ENCODE data around the gene CLASP1.

Gene CLASP1

DNA sequence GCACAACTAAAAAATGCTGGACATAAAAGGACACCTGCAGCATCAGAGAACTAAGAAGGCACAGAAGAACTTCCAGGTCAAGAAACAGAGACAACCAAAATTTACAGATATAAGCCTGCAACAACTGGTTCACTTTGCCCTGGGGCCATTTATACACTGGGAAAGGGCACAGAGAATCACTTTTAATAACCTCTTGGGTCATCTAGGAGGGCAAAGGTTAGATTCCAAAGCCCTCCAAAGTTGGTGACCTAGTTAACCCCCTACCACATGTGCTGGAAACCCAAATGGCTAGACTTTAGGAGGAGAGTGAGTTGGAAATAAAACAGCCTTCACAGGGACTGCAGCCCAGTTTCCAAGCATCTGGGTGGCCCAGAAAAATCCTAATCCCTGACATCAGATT is 115.3 kb downstream of the CLASP1 start:
- no peak for DNase-seq

DNA sequence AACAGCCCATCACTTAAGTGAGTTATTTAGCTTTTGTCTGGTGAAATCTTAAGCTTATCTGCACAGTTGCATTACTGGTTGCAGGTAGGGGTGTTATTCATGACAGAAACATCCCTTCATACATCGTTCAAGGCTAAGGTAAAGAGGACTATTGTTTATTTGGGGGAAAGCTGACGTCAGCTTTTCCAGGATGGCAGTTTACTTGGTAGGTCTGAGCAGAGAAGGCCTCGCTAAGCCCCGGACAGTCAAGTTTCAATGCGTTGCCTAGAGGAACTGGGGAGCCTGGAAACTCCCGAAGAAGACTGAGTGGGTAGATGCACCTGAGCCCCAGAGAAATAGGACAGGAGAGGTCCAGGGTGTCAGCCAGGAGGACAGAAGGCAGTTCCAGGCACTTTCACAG is 116.4 kb downstream of the CLASP1 start:
- DNase-seq: peak; percentile 90

DNA sequence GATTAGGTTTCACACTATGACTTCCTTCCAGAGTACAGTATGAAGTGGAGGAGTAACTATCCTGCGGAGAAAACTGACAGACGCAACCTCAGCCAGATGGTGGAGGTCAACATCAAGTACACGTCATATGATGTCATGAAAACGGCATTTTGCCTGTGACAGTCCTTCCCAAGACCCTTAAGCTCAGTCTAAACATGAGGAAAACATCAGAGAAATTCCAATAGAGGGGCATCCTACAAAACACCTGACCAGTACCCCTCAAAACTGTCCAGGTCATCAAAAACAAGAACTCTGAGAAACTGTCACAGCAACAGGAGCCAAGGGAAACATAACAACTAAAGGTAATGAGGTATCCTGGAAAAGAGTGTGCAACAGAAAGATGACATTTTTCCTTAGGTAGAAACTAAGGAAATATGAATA is 116.9 kb downstream of the CLASP1 start:
- peak; percentile 15 for DNase-seq

DNA sequence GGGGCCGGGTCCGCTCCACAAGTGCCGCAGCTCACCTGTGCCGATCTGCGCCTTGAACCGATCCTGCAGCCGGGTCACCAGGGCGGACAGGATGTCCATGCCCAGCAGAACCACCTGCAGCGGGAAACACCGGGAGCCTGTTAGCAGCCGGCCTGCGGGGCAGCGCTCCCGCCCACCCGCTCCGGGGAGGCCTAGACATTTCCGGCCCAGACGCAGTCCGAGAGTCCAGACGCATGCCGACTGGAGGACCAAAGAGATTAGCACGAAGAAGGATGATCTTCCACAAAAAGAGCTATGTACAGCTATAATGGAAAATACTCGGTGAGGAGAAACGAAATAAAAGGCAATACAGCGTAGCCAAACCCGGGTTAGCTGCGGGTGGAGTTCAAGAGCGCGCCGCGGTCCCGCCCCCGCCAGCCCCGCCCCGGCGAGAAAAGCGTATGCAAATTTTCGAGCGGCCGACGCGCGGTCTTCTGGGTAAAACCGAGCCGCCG is 119.0 kb downstream of the CLASP1 start:
- peak; percentile 86 for DNase-seq

DNA sequence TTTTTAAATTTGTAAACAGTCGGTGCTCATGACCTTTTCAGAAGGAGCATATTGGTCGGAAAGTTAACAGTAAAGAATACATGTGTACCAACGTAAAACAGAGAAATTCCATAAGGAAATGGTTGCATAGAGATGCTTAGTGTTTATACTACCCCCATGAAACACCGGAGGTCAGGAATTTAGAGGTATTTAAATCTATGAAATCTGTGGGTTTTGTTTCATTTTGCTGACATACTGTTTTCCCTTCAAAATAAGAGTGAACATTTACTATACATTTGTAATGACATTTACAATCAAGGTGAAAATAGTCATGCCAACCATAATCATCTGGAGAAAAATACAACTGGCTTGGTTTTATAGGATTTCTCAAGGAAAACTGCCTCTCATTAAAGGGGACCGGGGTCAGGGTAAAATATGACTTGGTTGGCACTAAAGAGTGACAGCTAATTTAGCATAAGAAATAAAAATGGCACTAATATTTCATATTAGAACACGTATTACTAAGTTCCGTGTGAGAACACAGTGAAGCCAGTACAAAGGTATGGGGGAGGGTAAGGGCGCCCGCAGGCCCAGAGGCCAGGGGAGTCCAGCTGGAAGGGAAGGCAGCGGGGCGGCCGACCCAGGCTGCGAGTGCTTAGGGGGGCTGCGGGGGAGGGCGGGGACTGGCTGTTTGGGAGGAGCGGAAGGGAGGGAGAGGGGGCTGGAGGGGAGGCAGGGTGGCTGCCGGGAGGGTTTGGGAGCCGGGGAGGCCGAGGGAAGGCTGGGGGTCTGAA is 119.6 kb downstream of the CLASP1 start:
- DNase-seq: peak; percentile 61

DNA sequence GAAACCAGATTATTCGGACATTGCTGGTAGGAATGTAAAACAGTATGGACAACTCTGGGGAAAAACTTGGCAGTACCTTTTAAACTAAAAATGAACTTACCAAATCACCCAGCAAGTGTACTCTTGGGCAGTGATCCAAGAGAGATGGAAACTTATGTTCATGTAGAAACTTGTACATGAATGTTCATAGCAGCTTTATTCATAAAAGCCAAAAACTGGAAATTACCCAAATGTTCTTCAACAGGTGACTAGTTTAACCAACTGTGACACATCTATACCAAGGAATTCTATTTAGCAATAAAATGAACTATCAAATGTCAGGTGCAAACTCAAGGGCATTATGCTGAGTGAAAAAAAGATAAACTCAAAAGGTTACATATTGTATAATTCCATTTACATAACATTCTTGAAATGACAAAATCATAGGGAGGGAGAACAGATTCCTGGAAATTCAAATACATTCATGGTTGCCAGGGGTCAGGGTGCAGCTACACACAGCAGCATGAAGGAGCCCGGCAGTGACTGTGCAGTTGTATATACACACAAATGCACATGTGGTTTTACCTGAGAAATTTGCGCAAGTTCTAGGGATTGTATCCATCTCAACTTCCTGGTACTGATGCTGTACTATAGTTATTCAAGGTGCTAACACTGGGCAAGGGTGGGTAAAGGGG is 122.1 kb downstream of the CLASP1 start:
- DNase-seq: no peak

DNA sequence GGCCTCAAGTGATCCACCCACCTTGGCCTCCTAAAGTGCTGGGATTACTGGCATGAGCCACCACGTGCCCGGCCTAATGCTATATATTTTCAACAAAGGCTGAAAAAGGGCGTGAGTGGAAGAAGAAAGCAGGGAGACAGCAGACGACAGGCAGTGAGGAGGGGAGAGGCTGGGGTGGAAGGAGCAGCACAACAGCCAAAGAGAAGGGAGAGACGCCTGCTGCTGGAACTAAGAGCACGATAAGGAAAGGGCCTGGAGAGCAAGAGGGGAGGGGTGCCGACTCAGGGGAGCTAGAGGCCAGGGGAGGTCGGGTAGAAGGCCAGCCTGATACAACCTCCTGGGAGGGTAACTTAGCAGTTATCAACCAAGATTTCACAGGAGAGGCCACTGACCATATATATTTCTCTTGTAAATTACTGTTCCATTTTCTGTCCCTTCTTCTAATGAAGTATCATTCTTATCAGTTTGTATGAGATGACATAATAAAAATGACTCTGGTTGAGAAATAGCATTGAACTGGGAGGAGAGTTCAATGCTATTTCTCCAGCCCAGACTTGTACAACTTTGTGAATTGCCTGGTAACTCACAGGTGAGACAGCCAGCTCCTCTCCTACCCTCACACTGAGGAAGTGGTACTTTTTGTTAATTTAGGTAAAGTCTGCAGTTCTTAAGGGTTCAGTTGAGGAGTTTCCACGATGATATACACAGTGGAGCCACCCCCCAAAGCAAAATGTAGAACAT is 124.4 kb downstream of the CLASP1 start:
- no peak for DNase-seq

GRCh38 chr2:121521359-121521758 is 127.9 kb downstream of the CLASP1 start:
- no peak for DNase-seq

- no peak for DNase-seq
Measured at GRCh38 chr2:121520641-121520994, 128.6 kb downstream of the CLASP1 start.

DNA sequence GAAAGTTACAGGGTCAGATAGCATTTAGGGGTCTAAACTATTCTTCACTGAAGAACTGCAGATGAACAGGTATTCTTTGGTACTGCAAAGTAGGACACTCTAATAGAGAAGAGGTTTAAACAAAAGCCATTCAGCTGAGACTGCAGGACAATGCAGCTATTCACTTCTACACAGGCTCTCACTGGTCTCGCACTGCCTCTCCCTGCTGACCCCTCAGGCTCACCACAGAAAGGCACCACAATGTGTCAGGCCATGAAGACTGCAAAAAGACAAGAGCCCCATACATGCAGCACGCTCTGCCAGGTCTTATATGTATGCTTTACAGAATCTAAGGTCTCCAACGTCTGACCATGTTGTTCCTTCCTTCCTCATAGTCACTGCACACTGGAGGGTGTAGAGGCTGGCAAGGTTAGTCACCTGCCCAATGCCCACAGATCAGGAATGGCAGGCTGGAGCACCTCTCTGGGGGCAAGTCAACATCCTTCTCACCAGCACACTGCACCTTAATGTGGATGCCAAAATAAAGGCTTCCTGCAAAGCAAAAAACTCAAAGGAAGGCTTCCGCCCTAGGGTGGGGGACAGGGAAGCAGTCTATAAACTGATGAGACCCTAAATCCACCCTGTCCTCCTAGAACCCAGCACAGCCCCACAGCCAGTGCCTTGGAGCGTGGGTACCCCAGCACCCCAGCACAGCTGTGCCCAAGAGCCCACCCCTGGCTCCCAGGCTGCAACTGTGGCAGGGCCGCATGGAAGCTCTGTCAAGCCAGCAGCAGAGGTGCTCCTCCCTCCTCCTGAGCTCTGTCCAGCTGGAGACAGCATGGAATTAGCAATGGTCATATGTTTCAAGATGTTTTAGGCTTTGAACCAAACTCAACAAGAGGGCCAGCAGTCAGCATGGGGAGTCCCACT is 129.3 kb downstream of the CLASP1 start:
- DNase-seq: no peak

- no peak for DNase-seq
Measured at GRCh38 chr2:121519153-121519552, 130.1 kb downstream of the CLASP1 start.

DNA sequence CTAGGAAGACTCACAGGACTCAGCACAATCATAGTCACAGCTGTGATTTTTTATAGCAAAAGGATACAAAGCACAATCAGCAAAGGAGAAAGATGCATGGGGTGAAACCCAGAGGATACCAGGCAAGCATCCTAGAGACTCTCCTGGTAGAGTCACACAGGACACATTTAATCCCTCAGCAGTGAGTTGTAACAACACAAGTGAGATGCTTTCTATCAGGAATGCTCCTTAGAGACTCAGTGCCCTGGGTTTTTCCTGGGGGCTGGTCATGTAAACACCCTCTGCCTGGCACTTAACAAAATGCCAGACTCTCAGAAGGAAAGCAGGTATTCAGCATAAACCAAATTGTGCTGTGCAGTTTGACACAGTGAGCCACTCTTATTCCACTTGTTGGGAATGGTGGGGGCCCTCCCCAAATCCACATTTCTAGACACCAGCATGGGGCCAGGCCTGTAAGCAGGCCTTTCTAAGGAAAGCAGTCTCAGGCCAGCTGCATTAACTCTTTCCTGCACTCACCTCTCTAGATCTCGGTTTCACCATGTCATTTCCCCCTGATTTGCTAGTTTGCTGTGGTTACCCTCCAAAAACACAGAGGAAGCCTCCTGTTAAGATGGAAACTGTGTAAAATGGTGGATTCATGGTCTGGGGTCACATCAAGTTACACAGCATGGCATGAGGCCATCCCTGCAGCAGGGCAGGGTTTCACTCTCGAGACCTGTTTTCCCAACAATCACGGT is 135.5 kb downstream of the CLASP1 start:
- DNase-seq: no peak

GRCh38 chr2:121510857-121511256 is 138.4 kb downstream of the CLASP1 start:
- no peak for DNase-seq

DNA sequence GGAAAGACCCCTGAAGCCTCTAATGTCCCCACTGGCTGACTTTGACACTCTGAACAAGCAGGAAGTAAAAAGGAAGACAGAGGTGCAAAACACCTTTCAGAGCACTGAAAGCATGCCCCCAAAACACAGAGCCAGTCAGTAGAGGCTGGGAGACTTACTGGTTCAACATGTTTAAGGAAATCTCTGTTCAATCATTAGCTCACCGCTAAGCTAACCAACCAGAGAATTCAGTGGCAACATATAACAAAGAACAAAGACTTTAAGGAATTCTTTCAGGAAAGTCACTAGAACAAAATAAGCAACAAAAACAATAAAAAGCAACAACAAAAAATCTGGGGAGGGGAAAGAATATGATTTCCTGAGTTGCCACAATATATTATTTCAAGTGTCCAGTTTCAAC is 142.6 kb downstream of the CLASP1 start:
- no peak for DNase-seq

GRCh38 chr2:121505986-121506586 is 143.2 kb downstream of the CLASP1 start:
- DNase-seq: no peak

GRCh38 chr2:121505005-121505404 is 144.3 kb downstream of the CLASP1 start:
- DNase-seq: no peak

DNA sequence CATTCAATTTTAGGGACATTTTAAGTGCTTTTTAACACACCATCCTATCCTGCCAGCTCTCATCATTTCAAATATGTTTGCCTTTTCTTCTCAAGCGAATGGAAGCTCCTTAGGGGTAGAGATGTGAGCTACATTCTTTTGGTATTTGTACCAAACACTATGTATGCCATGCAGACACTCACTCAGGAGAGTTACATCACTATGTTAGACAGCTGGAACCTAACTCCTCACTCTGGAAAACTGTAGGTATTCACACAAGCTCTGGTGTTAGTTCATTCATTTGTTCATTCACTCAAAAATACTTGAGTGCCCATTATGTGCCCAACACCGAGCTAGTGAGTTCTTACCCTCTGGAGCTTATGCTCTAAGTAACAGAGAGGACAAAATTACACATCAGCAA is 144.9 kb downstream of the CLASP1 start:
- DNase-seq: no peak

DNA sequence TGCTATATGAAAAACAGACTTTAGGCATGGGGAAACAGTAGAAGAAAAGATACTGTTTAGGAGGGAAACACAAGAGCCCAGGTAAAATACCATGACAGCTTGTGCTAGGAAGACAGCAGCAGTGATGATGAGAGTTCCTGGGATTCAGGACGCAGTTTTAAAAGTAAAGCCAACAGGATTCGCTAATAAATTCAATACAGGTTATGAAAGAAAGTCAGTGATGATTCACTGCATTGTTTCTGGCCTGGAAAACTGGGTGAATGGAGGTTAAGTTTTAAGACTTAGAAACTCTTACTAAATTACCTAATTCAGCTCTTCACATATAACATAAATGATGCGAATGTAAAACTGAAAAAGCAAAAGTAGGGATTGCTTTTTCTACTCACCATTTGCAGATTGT is 146.5 kb downstream of the CLASP1 start:
- DNase-seq: no peak

DNA sequence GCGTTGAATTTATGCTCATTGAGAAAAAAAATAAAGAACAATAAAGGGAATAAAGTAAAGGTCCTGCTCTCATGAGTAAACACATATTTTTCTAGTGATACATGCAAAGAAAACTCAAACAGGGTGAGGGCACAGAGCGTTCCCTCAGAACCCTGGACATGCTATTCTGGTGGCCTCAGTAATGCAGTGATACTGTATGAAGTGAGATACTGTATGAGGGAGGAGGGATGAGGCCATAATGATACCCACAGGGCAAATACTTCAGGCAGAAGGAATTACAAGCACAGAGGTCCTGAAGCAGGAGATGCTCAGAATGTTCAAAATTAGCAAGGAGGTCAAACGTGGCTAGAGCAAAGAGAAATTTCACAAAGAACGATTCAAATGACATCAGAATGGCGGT is 147.0 kb downstream of the CLASP1 start:
- DNase-seq: no peak

GRCh38 chr2:121501554-121501953 is 147.7 kb downstream of the CLASP1 start:
- DNase-seq: no peak

DNA sequence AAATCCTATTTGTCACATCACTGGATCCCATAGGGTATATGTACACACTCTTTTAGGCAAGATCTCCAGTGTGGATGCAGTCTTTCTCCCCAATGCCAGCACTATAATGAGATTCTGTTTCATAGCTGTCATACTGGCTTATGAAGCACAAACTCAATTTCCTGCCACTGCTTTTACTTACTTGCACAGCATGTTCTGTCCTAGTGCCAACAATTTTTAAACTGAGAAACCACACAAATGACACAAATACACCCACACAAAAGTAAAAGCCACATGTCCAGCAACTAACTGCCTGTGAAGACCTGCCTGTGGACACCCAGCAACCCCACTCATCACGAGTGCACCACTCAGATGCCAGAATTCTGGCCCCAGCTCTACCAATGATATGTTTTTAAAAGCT is 148.2 kb downstream of the CLASP1 start:
- DNase-seq: no peak

- no peak for DNase-seq
Measured at GRCh38 chr2:121498731-121499130, 150.5 kb downstream of the CLASP1 start.

Measured in RPMI8226 (cell line).